Measurements from ENCODE around the gene ITPK1.

DNA sequence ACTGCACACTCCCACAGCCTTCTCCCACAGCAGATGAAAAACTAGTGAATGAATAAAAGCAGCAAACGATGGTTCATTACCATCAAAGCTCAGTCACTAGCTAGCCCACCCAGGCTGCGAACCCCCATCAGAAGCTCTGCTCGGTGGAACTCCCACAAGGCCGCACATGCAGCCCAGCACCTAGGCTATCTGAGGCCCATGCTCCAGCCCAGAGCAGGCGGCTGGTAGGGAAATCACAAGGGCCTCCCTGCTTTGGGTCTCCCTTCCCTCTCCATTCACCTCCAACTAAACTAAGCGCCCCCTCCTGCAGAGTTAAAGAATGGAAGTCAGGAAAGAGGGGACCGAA lies 69.0 kb downstream of the ITPK1 start:
- TF ChIP-seq, protein P1, sequence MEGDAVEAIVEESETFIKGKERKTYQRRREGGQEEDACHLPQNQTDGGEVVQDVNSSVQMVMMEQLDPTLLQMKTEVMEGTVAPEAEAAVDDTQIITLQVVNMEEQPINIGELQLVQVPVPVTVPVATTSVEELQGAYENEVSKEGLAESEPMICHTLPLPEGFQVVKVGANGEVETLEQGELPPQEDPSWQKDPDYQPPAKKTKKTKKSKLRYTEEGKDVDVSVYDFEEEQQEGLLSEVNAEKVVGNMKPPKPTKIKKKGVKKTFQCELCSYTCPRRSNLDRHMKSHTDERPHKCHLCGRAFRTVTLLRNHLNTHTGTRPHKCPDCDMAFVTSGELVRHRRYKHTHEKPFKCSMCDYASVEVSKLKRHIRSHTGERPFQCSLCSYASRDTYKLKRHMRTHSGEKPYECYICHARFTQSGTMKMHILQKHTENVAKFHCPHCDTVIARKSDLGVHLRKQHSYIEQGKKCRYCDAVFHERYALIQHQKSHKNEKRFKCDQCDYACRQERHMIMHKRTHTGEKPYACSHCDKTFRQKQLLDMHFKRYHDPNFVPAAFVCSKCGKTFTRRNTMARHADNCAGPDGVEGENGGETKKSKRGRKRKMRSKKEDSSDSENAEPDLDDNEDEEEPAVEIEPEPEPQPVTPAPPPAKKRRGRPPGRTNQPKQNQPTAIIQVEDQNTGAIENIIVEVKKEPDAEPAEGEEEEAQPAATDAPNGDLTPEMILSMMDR (IDR thresholded peaks at IDR 0.05): no peak
- TF ChIP-seq EP300 (IDR thresholded peaks at IDR 0.05) (no peak), POLR2A (IDR thresholded peaks at IDR 0.05) (no peak), POLR2AphosphoS5 (IDR thresholded peaks at IDR 0.05) (no peak)

All from stomach (tissue), 4 donors.